Activated CD8-positive, alpha-beta T cell treated with anti-CD3 and anti-CD28 coated beads for 36 hours (primary cell): Measurements from ENCODE around the gene OR6C70. TPM values are rescaled to one million over a fixed set of nuclear protein-coding genes. Genes with fewer than 3 reads are reported as not detected.
"Not testable (repeated sequence)": the region's sequence is repeated elsewhere in the genome, so short reads cannot be mapped to it uniquely, and the experiment has no call there.

Source experiments
- ATAC-seq: fragments of 200-7000 bp; cut with Tn5 transposase; one replicate; pipeline ENCODE4 v1.10.0; 2021; ENCODE audit warnings: mild to moderate bottlenecking, moderate library complexity
- CTCF ChIA-PET: fragments of 350-600 bp; sonication (Branson Sonifier 250); formaldehyde crosslinking; loops from one replicate; lab custom pipeline; 2021; ENCODE audit warnings: antibody characterized with exemption; lab: Charles Lee
- POLR2A ChIA-PET: fragments of 350-600 bp; sonication (Branson Sonifier 250); formaldehyde crosslinking; loops from one replicate; lab custom pipeline; 2021; ENCODE audit warnings: antibody characterized with exemption; lab: Charles Lee
- DNase-seq: peaks from one replicate; pipeline ENCODE4 v3.0.0-alpha.2; 2020
- H3K27ac Mint-ChIP-seq: one replicate; pipeline ENCODE4 v1.8.0; 2021; ENCODE audit warnings: mild to moderate bottlenecking, mixed read lengths
- H3K27me3 Mint-ChIP-seq: one replicate; pipeline ENCODE4 v1.8.0; 2021; ENCODE audit warnings: mixed read lengths
- H3K36me3 Mint-ChIP-seq: one replicate; pipeline ENCODE4 v1.8.0; 2021; ENCODE audit warnings: low read depth, mixed read lengths
- H3K4me1 Mint-ChIP-seq: one replicate; pipeline ENCODE4 v1.8.0; 2021; ENCODE audit warnings: low read depth, mixed read lengths
- H3K4me3 Mint-ChIP-seq: one replicate; pipeline ENCODE4 v1.8.0; 2021; ENCODE audit warnings: mild to moderate bottlenecking, moderate library complexity, mixed read lengths
- H3K9me3 Mint-ChIP-seq: one replicate; pipeline ENCODE4 v1.8.0; 2021; ENCODE audit warnings: mixed read lengths
- intact Hi-C: fragments of 100-400 bp; cut with micrococcal nuclease; formaldehyde crosslinking; loops from one replicate; pipeline ENCODE4 v1.10.0; 2022
- total RNA-seq, 2 experiments: library from RNA; stranded (reverse); gene quantifications; one replicate each; pipeline ENCODE4 v1.2.3, GENCODE V29; 2021
- TF ChIP-seq, protein P1 (sequence below): fragments of 200-600 bp; IDR thresholded peaks from one replicate; pipeline ENCODE4 v1.8.0; 2022; ENCODE audit warnings: antibody characterized with exemption, mild to moderate bottlenecking

Gene OR6C70
- total RNA-seq, 2 experiments from 2014 or later, result not detected

GRCh38 chr12:55469291-55469690 lies 647 bp downstream of the OR6C70 start:
- CTCF ChIA-PET, result no interaction called here
- Mint-ChIP-seq H3K9me3 (peaks cover 1% of the 10 kb centered on the region), H3K4me1 (no peaks in the 10 kb centered on the region), H3K4me3 (no peak overlapping the region), H3K27ac (no peak overlapping the region), H3K27me3 (peaks cover 18% of the 10 kb centered on the region), H3K36me3 (no peaks in the 10 kb centered on the region)
- POLR2A ChIA-PET, result no interaction called here
- intact Hi-C loops, result no loop called here
- TF ChIP-seq, protein P1, sequence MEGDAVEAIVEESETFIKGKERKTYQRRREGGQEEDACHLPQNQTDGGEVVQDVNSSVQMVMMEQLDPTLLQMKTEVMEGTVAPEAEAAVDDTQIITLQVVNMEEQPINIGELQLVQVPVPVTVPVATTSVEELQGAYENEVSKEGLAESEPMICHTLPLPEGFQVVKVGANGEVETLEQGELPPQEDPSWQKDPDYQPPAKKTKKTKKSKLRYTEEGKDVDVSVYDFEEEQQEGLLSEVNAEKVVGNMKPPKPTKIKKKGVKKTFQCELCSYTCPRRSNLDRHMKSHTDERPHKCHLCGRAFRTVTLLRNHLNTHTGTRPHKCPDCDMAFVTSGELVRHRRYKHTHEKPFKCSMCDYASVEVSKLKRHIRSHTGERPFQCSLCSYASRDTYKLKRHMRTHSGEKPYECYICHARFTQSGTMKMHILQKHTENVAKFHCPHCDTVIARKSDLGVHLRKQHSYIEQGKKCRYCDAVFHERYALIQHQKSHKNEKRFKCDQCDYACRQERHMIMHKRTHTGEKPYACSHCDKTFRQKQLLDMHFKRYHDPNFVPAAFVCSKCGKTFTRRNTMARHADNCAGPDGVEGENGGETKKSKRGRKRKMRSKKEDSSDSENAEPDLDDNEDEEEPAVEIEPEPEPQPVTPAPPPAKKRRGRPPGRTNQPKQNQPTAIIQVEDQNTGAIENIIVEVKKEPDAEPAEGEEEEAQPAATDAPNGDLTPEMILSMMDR, result no peak
- DNase-seq, result no peak
- no peak for ATAC-seq

DNA sequence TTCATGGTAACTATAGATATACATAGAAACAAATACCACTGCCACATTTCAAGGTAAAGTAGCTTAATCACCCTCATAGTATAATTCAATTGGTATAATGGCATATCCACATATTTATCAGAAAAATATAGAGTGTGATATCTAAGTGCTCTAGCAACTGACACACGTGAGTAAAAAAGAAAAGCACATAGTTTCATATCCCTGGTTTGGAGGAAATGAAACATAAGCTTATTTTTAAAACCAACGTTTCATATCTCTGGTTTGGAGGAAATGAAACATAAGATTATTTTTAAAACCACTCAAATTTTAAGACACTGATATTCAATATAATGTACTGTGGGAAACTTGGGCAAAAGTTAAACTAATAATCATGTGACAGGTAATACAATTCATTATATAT lies 2.1 kb downstream of the OR6C70 start:
- ChIA-PET CTCF (no interaction called here), POLR2A (no interaction called here)
- TF ChIP-seq, protein P1, result no peak
- Mint-ChIP-seq H3K4me3 (no peak overlapping the region), H3K9me3 (peaks cover 1% of the 10 kb centered on the region), H3K4me1 (no peaks in the 10 kb centered on the region), H3K27ac (no peak overlapping the region), H3K36me3 (no peaks in the 10 kb centered on the region), H3K27me3 (peaks cover 20% of the 10 kb centered on the region)
- ATAC-seq (no peak), DNase-seq (no peak)
- intact Hi-C loops, result no loop called here

- intact Hi-C loops, DNase-seq, H3K4me1 Mint-ChIP-seq, POLR2A ChIA-PET, H3K4me3 Mint-ChIP-seq, H3K27ac Mint-ChIP-seq, H3K36me3 Mint-ChIP-seq, H3K9me3 Mint-ChIP-seq, ATAC-seq, CTCF ChIA-PET: not testable (repeated sequence)
- peaks cover 28% of the 10 kb centered on the region for H3K27me3 Mint-ChIP-seq
These were observed 5.0 kb downstream of the OR6C70 start for GRCh38 chr12:55464926-55465325.

DNA sequence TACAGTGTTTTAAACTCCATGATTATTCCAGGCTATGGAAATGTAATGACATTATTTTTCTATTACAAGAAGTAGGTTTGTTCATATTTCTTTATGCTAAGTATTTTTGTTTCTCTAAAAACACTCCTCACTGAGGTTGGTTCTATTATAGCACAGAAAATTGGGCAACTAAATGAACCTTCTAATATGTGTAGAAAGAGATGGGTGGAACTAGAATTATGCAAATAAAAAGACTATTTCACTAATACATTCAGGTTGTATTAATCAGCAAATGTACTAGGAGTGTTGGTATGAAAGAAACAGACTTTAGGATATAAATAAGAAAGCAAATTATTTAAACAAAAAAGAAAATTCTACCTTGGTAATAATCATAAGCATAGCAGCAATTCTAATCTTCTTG lies 21.1 kb downstream of the OR6C70 start:
- no peaks in the 10 kb centered on the region for H3K9me3 Mint-ChIP-seq
- peaks cover 16% of the 10 kb centered on the region for H3K27me3 Mint-ChIP-seq
- TF ChIP-seq, protein P1, result no peak
- intact Hi-C loops, result no loop called here
- H3K4me1 Mint-ChIP-seq, result no peaks in the 10 kb centered on the region
- DNase-seq (no peak), ATAC-seq (no peak)
- no peaks in the 10 kb centered on the region for H3K36me3 Mint-ChIP-seq
- H3K4me3 Mint-ChIP-seq, result no peak overlapping the region
- no peak overlapping the region for H3K27ac Mint-ChIP-seq
- CTCF ChIA-PET, result interaction anchor here (1.0 to 1.4 kb wide), 2 partner anchors 13 to 207 kb away, joined by 3 read pairs; no protein-coding TSS in a partner anchor
- POLR2A ChIA-PET, result no interaction called here

DNA sequence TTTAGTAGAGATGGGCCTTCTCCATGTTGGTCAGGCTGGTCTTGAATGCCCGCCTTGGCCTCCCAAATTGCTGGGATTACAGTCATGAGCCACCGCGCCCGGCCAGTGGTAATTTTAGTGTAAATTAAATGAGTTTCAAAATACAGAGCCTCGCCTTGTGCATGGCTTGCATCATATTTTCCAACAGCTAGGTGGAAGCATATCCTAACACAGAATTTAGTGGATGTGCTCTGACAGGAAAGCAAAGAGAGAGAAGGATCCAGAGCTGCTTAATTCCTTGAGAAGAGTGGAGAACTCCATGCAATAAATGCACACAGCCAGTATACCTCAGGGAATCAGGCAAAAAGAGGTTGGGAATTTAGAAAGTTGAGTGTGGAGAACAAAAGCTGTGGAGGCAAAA lies 23.6 kb downstream of the OR6C70 start:
- TF ChIP-seq, protein P1, result no peak
- POLR2A ChIA-PET, result no interaction called here
- no peaks in the 10 kb centered on the region for H3K4me1 Mint-ChIP-seq
- no peak for DNase-seq
- no peak overlapping the region for H3K4me3 Mint-ChIP-seq
- peaks cover 3% of the 10 kb centered on the region for H3K9me3 Mint-ChIP-seq
- intact Hi-C loops, result no loop called here
- H3K27me3 Mint-ChIP-seq, result peaks cover 8% of the 10 kb centered on the region
- CTCF ChIA-PET, result interaction anchor here (1.0 kb wide), 1 partner anchor 210 kb away, joined by 3 read pairs; no protein-coding TSS in a partner anchor
- H3K27ac Mint-ChIP-seq, result no peak overlapping the region
- ATAC-seq, result no peak
- H3K36me3 Mint-ChIP-seq, result no peaks in the 10 kb centered on the region

DNA sequence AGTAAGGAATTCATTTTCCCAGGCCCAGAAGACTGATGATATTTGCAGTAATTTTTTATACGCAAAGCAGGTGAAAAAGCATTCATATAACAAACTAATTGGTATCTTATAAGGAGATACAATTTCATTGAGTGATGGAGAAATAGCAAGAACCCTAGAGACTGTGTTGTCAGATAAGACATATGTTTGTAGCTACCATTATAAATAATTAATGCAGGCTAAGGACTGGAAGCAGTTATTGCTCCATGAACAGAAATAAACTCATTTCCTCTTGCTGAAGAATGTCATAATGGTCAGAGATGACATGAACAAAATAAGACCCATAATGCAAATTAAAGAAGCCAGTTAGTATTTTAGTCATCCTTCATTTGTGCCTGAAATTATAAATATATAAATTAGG lies 24.6 kb downstream of the OR6C70 start:
- Mint-ChIP-seq H3K27ac (no peak overlapping the region), H3K4me3 (no peak overlapping the region), H3K27me3 (peaks cover 9% of the 10 kb centered on the region), H3K36me3 (no peaks in the 10 kb centered on the region), H3K4me1 (no peaks in the 10 kb centered on the region), H3K9me3 (peaks cover 8% of the 10 kb centered on the region)
- no peak for DNase-seq
- no peak for ATAC-seq
- intact Hi-C loops, result no loop called here
- ChIA-PET POLR2A (no interaction called here), CTCF (interaction anchor here (0.6 to 1.7 kb wide), 2 partner anchors 195 to 211 kb away, joined by 3 to 4 read pairs; no protein-coding TSS in a partner anchor)
- TF ChIP-seq, protein P1, result no peak
